IMR-90 (cell line): Measurements from ENCODE around the gene SCGB1C2. TPM values are rescaled to one million over a fixed set of nuclear protein-coding genes. Genes with fewer than 3 reads are reported as not detected.

Source experiments
- ATAC-seq: fragments of 200-7000 bp; cut with Tn5 transposase; 2 replicates; pipeline ENCODE4 v1.9.1; 2020; ENCODE audit warnings: low read depth, mild to moderate bottlenecking, moderate library complexity
- BruUV-seq: library from RNA; stranded (reverse); fragments of 400-500 nt; replicated peaks from 2 replicates; lab custom pipeline; 2021; lab: Mats Ljungman, UMichigan
- CTCF ChIA-PET: fragments of 300-600 bp; formaldehyde crosslinking; extraction: SDS; loops from one replicate; lab custom pipeline; 2021; ENCODE audit warnings: antibody characterized with exemption; lab: Yijun Ruan, JAX
- POLR2A ChIA-PET: fragments of 300-600 bp; sonication (Branson Sonifier 250); formaldehyde crosslinking; loops from one replicate; lab custom pipeline; 2022; ENCODE audit warnings: antibody characterized with exemption; ENCODE audit not compliant: unreplicated experiment; lab: Charles Lee
- DNase-seq: peaks from one replicate; pipeline ENCODE4 v3.0.0; 2013
- H2AFZ ChIP-seq: replicated peaks from 2 replicates; pipeline ENCODE3; 2013; ENCODE audit warnings: low read length, mild to moderate bottlenecking; ENCODE audit not compliant: poor library complexity
- H2AK5ac ChIP-seq: 2 replicates; pipeline ENCODE4 v1.6.1; 2013; ENCODE audit warnings: low read depth, low read length, inconsistent platforms
- H2AK9ac ChIP-seq: replicated peaks from 2 replicates; pipeline ENCODE3; 2013; ENCODE audit warnings: mild to moderate bottlenecking, low read depth, low read length, moderate library complexity; ENCODE audit not compliant: poor library complexity
- H2BK120ac ChIP-seq: 2 replicates; pipeline ENCODE4 v1.6.1; 2013; ENCODE audit warnings: low read depth, low read length, inconsistent platforms
- H2BK15ac ChIP-seq: 3 replicates; pipeline ENCODE4 v1.6.1; 2013; ENCODE audit warnings: low read depth, low read length, inconsistent platforms
- H2BK20ac ChIP-seq: 2 replicates; pipeline ENCODE4 v1.6.1; 2013; ENCODE audit warnings: low read depth, mild to moderate bottlenecking, inconsistent platforms, low read length, moderate library complexity
- H2BK5ac ChIP-seq: 2 replicates; pipeline ENCODE4 v1.6.1; 2013; ENCODE audit warnings: mild to moderate bottlenecking, low read depth, low read length, inconsistent platforms; ENCODE audit not compliant: poor library complexity, severe bottlenecking
- H3K14ac ChIP-seq: replicated peaks from 2 replicates; pipeline ENCODE4 v1.6.1; 2013; ENCODE audit warnings: low read depth, low read length, inconsistent platforms
- H3K18ac ChIP-seq: 2 replicates; pipeline ENCODE4 v1.6.1; 2013; ENCODE audit warnings: low read depth, low read length, control low read depth
- H3K23ac ChIP-seq: 2 replicates; pipeline ENCODE4 v1.6.1; 2013; ENCODE audit warnings: low read depth, low read length, inconsistent platforms
- H3K27ac ChIP-seq: 2 replicates; pipeline ENCODE4 v1.5.1; 2013; ENCODE audit warnings: mild to moderate bottlenecking, control low read depth, low read length; ENCODE audit not compliant: insufficient read depth
- H3K27me3 ChIP-seq: 2 replicates; pipeline ENCODE4 v1.6.1; 2013; ENCODE audit warnings: low read length; ENCODE audit not compliant: control insufficient read depth, insufficient read depth
- H3K36me3 ChIP-seq: 2 replicates; pipeline ENCODE4 v1.6.1; 2013; ENCODE audit warnings: low read length, mixed read lengths; ENCODE audit not compliant: control insufficient read depth, insufficient read depth
- H3K4ac ChIP-seq: 2 replicates; pipeline ENCODE4 v1.6.1; 2013; ENCODE audit warnings: low read depth, low read length, inconsistent platforms
- H3K4me1 ChIP-seq: 2 replicates; pipeline ENCODE4 v1.6.1; 2013; ENCODE audit warnings: low read length, mixed read lengths; ENCODE audit not compliant: control insufficient read depth, insufficient read depth
- H3K4me2 ChIP-seq: 2 replicates; pipeline ENCODE4 v1.6.1; 2013; ENCODE audit warnings: low read depth, mild to moderate bottlenecking, control low read depth, low read length, moderate library complexity
- H3K4me3 ChIP-seq: 2 replicates; pipeline ENCODE4 v1.5.1; 2013; ENCODE audit warnings: low read depth, mild to moderate bottlenecking, control low read depth, low read length, moderate library complexity; ENCODE audit not compliant: insufficient read depth
- H3K56ac ChIP-seq: 2 replicates; pipeline ENCODE4 v1.6.1; 2013; ENCODE audit warnings: low read length, inconsistent platforms; ENCODE audit not compliant: insufficient read depth; ENCODE audit errors: extremely low read depth
- H3K79me1 ChIP-seq, 2 experiments: 2 replicates each; pipeline ENCODE4 v1.6.1; 2013; ENCODE audit warnings: low read length in 2 of 2, inconsistent platforms in 1 of 2, low read depth in 1 of 2
- H3K9ac ChIP-seq: 2 replicates; pipeline ENCODE4 v1.6.1; 2013; ENCODE audit warnings: low read depth, low read length, control low read depth
- H3K9me1 ChIP-seq: 2 replicates; pipeline ENCODE4 v1.6.1; 2013; ENCODE audit warnings: low read length, inconsistent platforms; ENCODE audit not compliant: insufficient read depth
- H3K9me3 ChIP-seq: 2 replicates; pipeline ENCODE4 v1.6.1; 2013; ENCODE audit warnings: low read length; ENCODE audit not compliant: control insufficient read depth, insufficient read depth
- H4K20me1 ChIP-seq: 2 replicates; pipeline ENCODE4 v1.6.1; 2013; ENCODE audit warnings: low read length, inconsistent platforms; ENCODE audit not compliant: insufficient read depth
- H4K5ac ChIP-seq: 2 replicates; pipeline ENCODE4 v1.6.1; 2013; ENCODE audit warnings: mild to moderate bottlenecking, low read depth, low read length, control low read depth
- H4K8ac ChIP-seq, 2 experiments: 2 replicates each; pipeline ENCODE4 v1.6.1; 2013; ENCODE audit warnings: low read depth in 2 of 2, low read length in 2 of 2, control low read depth in 1 of 2, inconsistent platforms in 1 of 2
- H4K91ac ChIP-seq: 2 replicates; pipeline ENCODE4 v1.6.1; 2013; ENCODE audit warnings: low read depth, low read length, inconsistent platforms; ENCODE audit not compliant: insufficient read depth
- BHLHE40 ChIP-seq: fragments of 150-350 bp; IDR thresholded peaks from 2 replicates; pipeline ENCODE4 v1.6.1; 2016; ENCODE audit warnings: mild to moderate bottlenecking, low read depth, low read length
- FOS ChIP-seq: fragments of 150-350 bp; IDR thresholded peaks from 2 replicates; pipeline ENCODE4 v1.6.1; 2016; ENCODE audit warnings: low read depth, low read length
- MAFK ChIP-seq: IDR thresholded peaks from 2 replicates; pipeline ENCODE4 v1.6.1; 2012; ENCODE audit warnings: low read depth, low read length, improper control_type of control experiment
- MAZ ChIP-seq: IDR thresholded peaks from 2 replicates; pipeline ENCODE4 v1.6.1; 2012; ENCODE audit warnings: low read depth, mild to moderate bottlenecking, low read length, improper control_type of control experiment, moderate library complexity, borderline replicate concordance
- MXI1 ChIP-seq: IDR thresholded peaks from 2 replicates; pipeline ENCODE4 v1.6.1; 2012; ENCODE audit warnings: low read depth, mild to moderate bottlenecking, low read length, moderate library complexity, borderline replicate concordance
- NFE2L2 ChIP-seq: fragments of 150-350 bp; IDR thresholded peaks from 2 replicates; pipeline ENCODE4 v1.6.1; 2016; ENCODE audit warnings: low read depth, mild to moderate bottlenecking, low read length
- POLR2A ChIP-seq: IDR thresholded peaks from 2 replicates; pipeline ENCODE4 v1.6.1; 2012; ENCODE audit warnings: mild to moderate bottlenecking, low read depth, low read length
- RCOR1 ChIP-seq: IDR thresholded peaks from 2 replicates; pipeline ENCODE4 v1.6.1; 2012; ENCODE audit warnings: mild to moderate bottlenecking, low read length, improper control_type of control experiment; ENCODE audit not compliant: insufficient replicate concordance
- SMC3 ChIP-seq: fragments of 150-350 bp; IDR thresholded peaks from 2 replicates; pipeline ENCODE4 v1.6.1; 2016; ENCODE audit warnings: low read depth, mild to moderate bottlenecking, antibody characterized with exemption, low read length, moderate library complexity
- WGBS, 2 experiments: methylation state at CpG; one replicate each; pipeline versions ENCODE4 v1.1.5 to v1.1.7; 2013; ENCODE audit warnings: missing lambda C conversion rate in 2 of 2; ENCODE audit not compliant: insufficient read length in 1 of 2; ENCODE audit errors: extremely low coverage in 2 of 2; 5-methylcytosine and 5-hydroxymethylcytosine counted together
- dilution Hi-C: fragments of 300-500 bp; cut with HindIII; formaldehyde crosslinking; loops from one replicate; pipeline ENCODE4 v1.14.3; 2018; ENCODE audit warnings: low sequenced_read_pairs; ENCODE audit not compliant: unreplicated experiment
- in situ Hi-C: fragments of 300-500 bp; cut with MboI; formaldehyde crosslinking; loops from 3 replicates; pipeline ENCODE4 v1.14.3; 2019; ENCODE audit warnings: low sequenced_read_pairs, inconsistent platforms, mixed read lengths
- intact Hi-C: fragments of 100-400 bp; cut with micrococcal nuclease; formaldehyde crosslinking; loops from 2 replicates; pipeline ENCODE4 v1.10.0; 2022
- polyA plus RNA-seq, 3 experiments: library from polyadenylated mRNA; depleted of rRNA; stranded (reverse); fragments of >200 nt; gene quantifications; 2 replicates each; pipeline ENCODE4 v1.2.3, GENCODE V29; 2012; ENCODE audit warnings: low replicate concordance in 1 of 3
- total RNA-seq: library from RNA; depleted of rRNA; stranded (reverse); fragments of >200 nt; gene quantifications from 2 replicates; pipeline ENCODE4 v1.2.3, GENCODE V29; 2012
- TF ChIP-seq, protein P1 (sequence below): fragments of 150-350 bp; IDR thresholded peaks from 2 replicates; pipeline ENCODE4 v1.6.1; 2017; ENCODE audit warnings: mild to moderate bottlenecking, antibody characterized with exemption, low read length, low read depth
- TF ChIP-seq, protein P2 (sequence below): conservative IDR thresholded peaks from 2 replicates; pipeline ENCODE4 v1.5.1; 2012; ENCODE audit warnings: mild to moderate bottlenecking, low read depth, low read length, improper control_type of control experiment

The SCGB1C2 gene
- total and polyA plus RNA-seq, 2 of the 4 experiments (the other 2 are of a cell fraction): not detected

DNA sequence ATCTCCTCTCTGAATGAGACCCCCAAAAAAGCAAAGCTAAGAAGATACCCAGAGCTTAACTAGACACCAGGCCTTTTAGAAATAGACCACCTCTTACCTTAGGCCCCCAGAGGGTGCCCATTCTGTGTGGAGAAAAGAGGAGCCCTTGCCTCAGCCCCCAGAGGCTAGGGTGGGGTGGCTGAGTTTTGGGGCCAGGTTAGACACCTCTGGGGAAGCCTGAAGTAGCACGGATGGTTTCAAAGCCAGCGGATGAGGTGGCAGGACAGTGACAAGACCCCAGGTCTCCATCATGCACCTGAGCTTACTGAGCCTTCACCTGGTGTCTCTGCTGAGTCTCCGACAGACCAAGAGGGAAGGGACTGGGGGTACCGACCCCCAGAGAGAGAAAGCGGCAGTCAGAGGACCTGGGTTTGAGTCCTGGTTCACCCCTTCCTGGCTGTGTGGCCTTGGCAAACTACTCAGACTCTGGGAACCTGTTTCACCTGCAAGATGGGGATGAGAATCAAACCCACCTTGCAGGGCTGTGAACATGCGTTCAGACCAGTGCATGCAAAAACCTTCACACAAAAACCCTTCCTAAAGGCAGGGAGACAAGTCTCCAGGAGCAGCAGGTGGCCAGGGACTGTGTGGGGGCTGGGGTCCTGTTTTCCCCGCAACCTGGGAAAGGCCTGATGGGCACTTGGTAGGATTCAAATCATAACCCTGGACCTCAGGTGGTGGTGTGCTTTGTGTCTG, 7.7 kb downstream of the SCGB1C2 start:
- Histone ChIP-seq H4K91ac (no peak overlapping the region), H2BK120ac (no peak overlapping the region), H2AFZ (no peak overlapping the region), H3K14ac (no peak overlapping the region), H3K9ac (no peak overlapping the region), H3K23ac (no peak overlapping the region), H4K8ac (no peak overlapping the region), H2AK5ac (no peak overlapping the region), H4K5ac (no peak overlapping the region), H3K9me3 (no peaks in the 10 kb centered on the region), H4K20me1 (no peaks in the 10 kb centered on the region), H3K4me2 (no peak overlapping the region), H3K36me3 (no peaks in the 10 kb centered on the region), H2BK20ac (no peak overlapping the region), H3K4me3 (no peak overlapping the region), H3K18ac (no peak overlapping the region), H3K56ac (no peak overlapping the region), H3K27me3 (peaks cover 12% of the 10 kb centered on the region), H3K4ac (no peak overlapping the region), H3K27ac (no peak overlapping the region), H2BK15ac (no peak overlapping the region), H3K9me1 (no peaks in the 10 kb centered on the region), H2AK9ac (no peak overlapping the region), H2BK5ac (no peak overlapping the region), H3K79me1 (no peaks in the 10 kb centered on the region), H3K4me1 (no peaks in the 10 kb centered on the region)
- ATAC-seq: no peak
- intact Hi-C loops (loop anchor here (5.0 kb wide), 1 partner anchor 852 kb away; the partner anchor contains the start of gene TIMM22), dilution Hi-C loops (no loop called here), in situ Hi-C loops (no loop called here)
- no TSS peak for BruUV-seq
- DNase-seq: no peak
- ChIA-PET CTCF (no interaction called here), POLR2A (no interaction called here)
- WGBS, 2 experiments: 68% methylated on average over 3 of the region's 7 CpGs; no CpG with 5 or more reads in 1 of the 2 experiments
- TF ChIP-seq NFE2L2 (no peak), RCOR1 (no peak), SMC3 (no peak), MXI1 (no peak), MAFK (no peak), BHLHE40 (no peak), POLR2A (no peak), FOS (no peak), MAZ (no peak)
- TF ChIP-seq, protein P1, sequence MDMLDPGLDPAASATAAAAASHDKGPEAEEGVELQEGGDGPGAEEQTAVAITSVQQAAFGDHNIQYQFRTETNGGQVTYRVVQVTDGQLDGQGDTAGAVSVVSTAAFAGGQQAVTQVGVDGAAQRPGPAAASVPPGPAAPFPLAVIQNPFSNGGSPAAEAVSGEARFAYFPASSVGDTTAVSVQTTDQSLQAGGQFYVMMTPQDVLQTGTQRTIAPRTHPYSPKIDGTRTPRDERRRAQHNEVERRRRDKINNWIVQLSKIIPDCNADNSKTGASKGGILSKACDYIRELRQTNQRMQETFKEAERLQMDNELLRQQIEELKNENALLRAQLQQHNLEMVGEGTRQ: no peak
- TF ChIP-seq, protein P2, sequence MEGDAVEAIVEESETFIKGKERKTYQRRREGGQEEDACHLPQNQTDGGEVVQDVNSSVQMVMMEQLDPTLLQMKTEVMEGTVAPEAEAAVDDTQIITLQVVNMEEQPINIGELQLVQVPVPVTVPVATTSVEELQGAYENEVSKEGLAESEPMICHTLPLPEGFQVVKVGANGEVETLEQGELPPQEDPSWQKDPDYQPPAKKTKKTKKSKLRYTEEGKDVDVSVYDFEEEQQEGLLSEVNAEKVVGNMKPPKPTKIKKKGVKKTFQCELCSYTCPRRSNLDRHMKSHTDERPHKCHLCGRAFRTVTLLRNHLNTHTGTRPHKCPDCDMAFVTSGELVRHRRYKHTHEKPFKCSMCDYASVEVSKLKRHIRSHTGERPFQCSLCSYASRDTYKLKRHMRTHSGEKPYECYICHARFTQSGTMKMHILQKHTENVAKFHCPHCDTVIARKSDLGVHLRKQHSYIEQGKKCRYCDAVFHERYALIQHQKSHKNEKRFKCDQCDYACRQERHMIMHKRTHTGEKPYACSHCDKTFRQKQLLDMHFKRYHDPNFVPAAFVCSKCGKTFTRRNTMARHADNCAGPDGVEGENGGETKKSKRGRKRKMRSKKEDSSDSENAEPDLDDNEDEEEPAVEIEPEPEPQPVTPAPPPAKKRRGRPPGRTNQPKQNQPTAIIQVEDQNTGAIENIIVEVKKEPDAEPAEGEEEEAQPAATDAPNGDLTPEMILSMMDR: no peak
